PC-3 (cell line): ENCODE data around the gene GTF2F2.

Source experiments
- CTCF ChIP-seq: fragments of 300-600 bp; sonication (generic); conservative IDR thresholded peaks from 2 replicates; pipeline ENCODE4 v1.5.1; 2017; ENCODE audit warnings: antibody characterized with exemption, low read depth, mild to moderate bottlenecking, low read length
- EZH2 ChIP-seq: fragments of 300-600 bp; sonication (generic); IDR thresholded peaks from one replicate; pipeline ENCODE4 v1.6.1; 2017; ENCODE audit warnings: antibody characterized with exemption, mild to moderate bottlenecking, low read length; ENCODE audit not compliant: unreplicated experiment
- EZH2phosphoT487 ChIP-seq: fragments of 300-600 bp; sonication (generic); IDR thresholded peaks from 2 replicates; pipeline ENCODE4 v1.6.1; 2018; ENCODE audit warnings: mild to moderate bottlenecking, antibody characterized with exemption, low read length, borderline replicate concordance

GRCh38 chr13:45240143-45240542 is 119.8 kb downstream of the GTF2F2 start:
- TF ChIP-seq CTCF = no peak; the same call in 1 of the 2 replicates
- no peak for TF ChIP-seq EZH2
- no peak for TF ChIP-seq EZH2phosphoT487
